Measurements from ENCODE around the gene CACFD1.

The CACFD1 gene

DNA sequence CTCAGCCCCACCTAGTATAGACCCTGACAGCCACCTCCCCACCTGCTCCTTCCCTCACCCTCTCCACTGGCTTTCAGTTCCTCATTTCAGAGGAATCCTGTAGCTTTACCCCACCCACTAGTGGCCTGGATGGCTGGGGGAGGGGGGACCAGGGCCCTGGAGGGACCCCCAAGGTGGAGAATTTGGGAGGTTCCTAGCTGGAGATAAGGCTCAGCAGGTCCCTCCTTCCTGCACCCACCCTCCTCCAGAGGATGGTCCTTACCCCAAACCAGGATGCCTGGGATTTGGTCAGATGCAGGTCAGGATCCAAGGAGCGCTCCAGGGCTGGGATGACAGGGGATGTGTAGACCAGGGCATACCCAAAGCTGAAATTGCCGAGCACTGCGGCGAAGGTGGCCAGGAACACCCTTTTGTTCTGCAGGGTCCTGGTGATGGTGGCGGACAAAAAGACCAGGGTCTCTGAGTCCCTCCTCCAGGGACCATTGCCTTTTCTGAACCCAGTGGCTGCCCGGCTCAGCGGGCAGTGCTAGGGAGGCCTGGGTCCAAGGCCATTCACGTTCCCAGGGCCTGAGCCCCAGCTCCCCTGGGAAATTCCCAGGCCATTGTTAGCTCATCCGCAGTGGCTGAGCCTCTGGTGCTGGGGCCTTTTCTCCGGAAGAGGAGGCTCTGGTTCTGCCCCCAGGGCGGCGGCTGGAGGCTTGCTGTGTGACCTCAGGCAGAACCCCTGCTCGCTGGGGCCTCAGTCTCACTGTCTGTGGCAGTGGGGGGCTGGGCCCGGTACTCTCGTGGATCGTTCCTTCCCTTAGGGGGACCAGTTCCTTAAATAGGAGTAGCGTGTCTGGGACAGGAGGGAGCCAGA, 18.4 kb downstream of the CACFD1 start:
- TF ChIP-seq, protein P1, sequence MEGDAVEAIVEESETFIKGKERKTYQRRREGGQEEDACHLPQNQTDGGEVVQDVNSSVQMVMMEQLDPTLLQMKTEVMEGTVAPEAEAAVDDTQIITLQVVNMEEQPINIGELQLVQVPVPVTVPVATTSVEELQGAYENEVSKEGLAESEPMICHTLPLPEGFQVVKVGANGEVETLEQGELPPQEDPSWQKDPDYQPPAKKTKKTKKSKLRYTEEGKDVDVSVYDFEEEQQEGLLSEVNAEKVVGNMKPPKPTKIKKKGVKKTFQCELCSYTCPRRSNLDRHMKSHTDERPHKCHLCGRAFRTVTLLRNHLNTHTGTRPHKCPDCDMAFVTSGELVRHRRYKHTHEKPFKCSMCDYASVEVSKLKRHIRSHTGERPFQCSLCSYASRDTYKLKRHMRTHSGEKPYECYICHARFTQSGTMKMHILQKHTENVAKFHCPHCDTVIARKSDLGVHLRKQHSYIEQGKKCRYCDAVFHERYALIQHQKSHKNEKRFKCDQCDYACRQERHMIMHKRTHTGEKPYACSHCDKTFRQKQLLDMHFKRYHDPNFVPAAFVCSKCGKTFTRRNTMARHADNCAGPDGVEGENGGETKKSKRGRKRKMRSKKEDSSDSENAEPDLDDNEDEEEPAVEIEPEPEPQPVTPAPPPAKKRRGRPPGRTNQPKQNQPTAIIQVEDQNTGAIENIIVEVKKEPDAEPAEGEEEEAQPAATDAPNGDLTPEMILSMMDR (IDR thresholded peaks at IDR 0.05; ENCODE audit: borderline replicate concordance, extremely low read depth, low read length, poor library complexity, severe bottlenecking): no peak
- no peak for TF ChIP-seq EZH2 (IDR thresholded peaks at IDR 0.05; ENCODE audit: borderline replicate concordance, low read depth, low read length, severe bottlenecking)
- peak overlapping the region; percentile 74 for H3K9ac ChIP-seq (ENCODE audit: low read depth, low read length)
- H3K9me3 ChIP-seq (ENCODE audit: insufficient read depth, low read length, severe bottlenecking): no peaks in the 10 kb centered on the region
- H3K4me2 ChIP-seq (ENCODE audit: insufficient read depth, low read length): peak overlapping the region; percentile 99
- peak overlapping the region; percentile 52; the same call in 1 of the 2 replicates for H3K27ac ChIP-seq (ENCODE audit: low read length)
- H3K79me2 ChIP-seq (ENCODE audit: insufficient read depth, low read length): 0 out of 2 replicates have a peak, but pooled peaks cover 3% of the 10 kb centered on the region
- 0 out of 3 replicates have a peak, but pooled peaks have one; percentile 2 for ATAC-seq (ENCODE audit: insufficient read depth, low read depth)
- no peaks in the 10 kb centered on the region for H4K20me1 ChIP-seq (ENCODE audit: insufficient read depth, low read length)
- peaks cover 19% of the 10 kb centered on the region for H3K36me3 ChIP-seq (ENCODE audit: insufficient read depth, low read length)
- peaks cover 25% of the 10 kb centered on the region for H3K4me1 ChIP-seq (ENCODE audit: insufficient read depth, low read length)
- H3K4me3 ChIP-seq (ENCODE audit: low read depth in 1 of 2, low read length in 2 of 2): peak overlapping the region; percentile 51 to 93; a peak in 3 of 4 replicates
- no peaks in the 10 kb centered on the region for H3K27me3 ChIP-seq (ENCODE audit: insufficient read depth, low read length, poor library complexity)
- DNase-seq: no peak
- peak overlapping the region; percentile 94; the same call in 1 of the 2 replicates for H2AFZ ChIP-seq (ENCODE audit: low read depth, low read length)

DNA sequence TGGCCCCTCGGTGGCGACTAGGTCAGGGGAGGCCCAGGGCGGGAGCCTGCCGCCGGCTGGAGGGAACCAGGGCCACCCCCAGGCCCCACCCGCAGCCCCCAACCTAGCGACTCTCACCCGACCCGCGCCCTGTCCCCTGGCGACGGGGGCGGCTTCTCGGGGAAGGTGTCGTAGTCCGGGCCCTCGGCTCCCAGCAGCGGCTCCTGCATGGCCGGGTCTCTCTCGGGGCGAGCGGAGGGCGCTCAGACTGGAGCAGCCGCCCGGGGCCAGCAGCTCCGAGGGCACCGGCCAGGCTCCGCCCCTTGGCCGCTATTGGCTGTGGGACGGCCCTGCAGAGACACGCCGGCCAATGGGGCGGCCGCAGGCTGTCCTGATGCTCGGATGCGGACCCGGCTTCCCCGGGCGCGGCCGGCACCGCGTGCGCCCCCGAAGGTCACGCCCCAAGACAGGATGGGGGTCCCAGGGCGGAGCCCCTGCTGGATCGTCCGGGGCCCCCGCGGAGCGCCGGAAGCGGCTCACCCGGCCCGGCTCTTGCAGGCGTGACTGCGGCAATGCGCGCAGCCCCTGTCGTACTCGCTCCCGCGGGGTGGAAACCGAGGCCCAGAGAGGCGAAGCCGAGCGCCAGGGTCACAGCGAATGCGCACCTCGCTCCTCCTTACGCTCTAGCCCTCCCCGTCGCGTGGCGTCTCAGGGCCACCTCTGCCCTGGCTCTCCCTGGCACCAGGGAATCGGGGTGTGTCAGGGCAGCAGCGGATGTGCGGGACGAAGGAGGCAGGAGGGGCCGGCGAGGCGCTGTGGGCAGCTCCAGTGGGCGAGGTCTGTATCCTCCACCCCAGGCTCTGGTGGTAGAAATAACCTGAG, 19.3 kb downstream of the CACFD1 start, which contains the start of gene SLC2A6:
SLC2A6 (minus strand) TSS at position 249 of the 861 bp plus-strand sequence; CDS start at position 209, 40 bp downstream.
- Histone ChIP-seq H3K79me2 (ENCODE audit: insufficient read depth, low read length) (0 out of 2 replicates have a peak, but pooled peaks cover 3% of the 10 kb centered on the region), H3K9me3 (ENCODE audit: insufficient read depth, low read length, severe bottlenecking) (no peaks in the 10 kb centered on the region), H3K9ac (ENCODE audit: low read depth, low read length) (peak within 1 kb of the TSS; percentile 74), H3K36me3 (ENCODE audit: insufficient read depth, low read length) (peaks cover 11% of the 10 kb centered on the region), H3K27ac (ENCODE audit: low read length) (peak within 1 kb of the TSS; percentile 86), H3K4me2 (ENCODE audit: insufficient read depth, low read length) (peak within 1 kb of the TSS; percentile 99), H3K4me3 (ENCODE audit: low read depth in 1 of 2, low read length in 2 of 2) (peak within 1 kb of the TSS; percentile 51 to 93; a peak in 3 of 4 replicates), H2AFZ (ENCODE audit: low read depth, low read length) (peak within 1 kb of the TSS; percentile 94), H3K4me1 (ENCODE audit: insufficient read depth, low read length) (peaks cover 25% of the 10 kb centered on the region), H4K20me1 (ENCODE audit: insufficient read depth, low read length) (no peaks in the 10 kb centered on the region), H3K27me3 (ENCODE audit: insufficient read depth, low read length, poor library complexity) (no peaks in the 10 kb centered on the region)
- DNase-seq: peak; percentile 91
- TF ChIP-seq EZH2 (IDR thresholded peaks at IDR 0.05; ENCODE audit: borderline replicate concordance, low read depth, low read length, severe bottlenecking): no peak
- TF ChIP-seq, protein P1 (IDR thresholded peaks at IDR 0.05; ENCODE audit: borderline replicate concordance, extremely low read depth, low read length, poor library complexity, severe bottlenecking): no peak
- peak; percentile 98 for ATAC-seq (ENCODE audit: insufficient read depth, low read depth)

DNA sequence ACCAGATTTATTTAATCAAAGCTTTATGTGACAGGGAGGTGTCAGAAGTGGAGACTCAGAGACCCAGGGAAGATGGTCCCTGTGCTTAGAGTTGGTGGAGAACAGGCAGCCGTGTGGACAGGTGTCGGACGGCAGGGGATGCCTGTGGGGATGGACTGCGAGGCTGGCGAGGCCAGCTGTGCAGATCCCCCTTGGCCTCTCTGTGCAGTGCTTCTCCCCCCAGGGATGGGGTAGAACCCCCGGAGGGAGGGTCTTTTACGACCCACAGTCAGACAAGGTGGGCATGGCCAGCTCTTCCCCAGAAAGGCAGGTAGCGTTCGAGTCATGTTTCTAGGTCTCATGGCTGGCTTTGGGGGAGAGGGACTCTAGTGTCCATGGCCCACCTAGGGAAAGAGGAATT, 23.8 kb downstream of the CACFD1 start:
- Histone ChIP-seq H3K4me3 (ENCODE audit: low read depth in 1 of 2, low read length in 2 of 2) (no peak overlapping the region), H3K79me2 (ENCODE audit: insufficient read depth, low read length) (0 out of 2 replicates have a peak, but pooled peaks cover 1% of the 10 kb centered on the region), H2AFZ (ENCODE audit: low read depth, low read length) (no peak overlapping the region), H3K36me3 (ENCODE audit: insufficient read depth, low read length) (no peaks in the 10 kb centered on the region), H3K27ac (ENCODE audit: low read length) (no peak overlapping the region), H3K9ac (ENCODE audit: low read depth, low read length) (no peak overlapping the region), H3K27me3 (ENCODE audit: insufficient read depth, low read length, poor library complexity) (no peaks in the 10 kb centered on the region), H4K20me1 (ENCODE audit: insufficient read depth, low read length) (no peaks in the 10 kb centered on the region), H3K4me2 (ENCODE audit: insufficient read depth, low read length) (no peak overlapping the region), H3K9me3 (ENCODE audit: insufficient read depth, low read length, severe bottlenecking) (no peaks in the 10 kb centered on the region), H3K4me1 (ENCODE audit: insufficient read depth, low read length) (peaks cover 19% of the 10 kb centered on the region)
- ATAC-seq (ENCODE audit: insufficient read depth, low read depth): no peak
- TF ChIP-seq EZH2 (IDR thresholded peaks at IDR 0.05; ENCODE audit: borderline replicate concordance, low read depth, low read length, severe bottlenecking): no peak
- TF ChIP-seq, protein P1 (IDR thresholded peaks at IDR 0.05; ENCODE audit: borderline replicate concordance, extremely low read depth, low read length, poor library complexity, severe bottlenecking): no peak
- DNase-seq: no peak
